ENCODE results near the gene CERS6. TPM values are rescaled to one million over a fixed set of nuclear protein-coding genes. Genes with fewer than 3 reads are reported as not detected.

The CERS6 gene
- total and polyA plus RNA-seq, 2 experiments from 2014 or later, result 7.4 to 35.0 TPM

DNA sequence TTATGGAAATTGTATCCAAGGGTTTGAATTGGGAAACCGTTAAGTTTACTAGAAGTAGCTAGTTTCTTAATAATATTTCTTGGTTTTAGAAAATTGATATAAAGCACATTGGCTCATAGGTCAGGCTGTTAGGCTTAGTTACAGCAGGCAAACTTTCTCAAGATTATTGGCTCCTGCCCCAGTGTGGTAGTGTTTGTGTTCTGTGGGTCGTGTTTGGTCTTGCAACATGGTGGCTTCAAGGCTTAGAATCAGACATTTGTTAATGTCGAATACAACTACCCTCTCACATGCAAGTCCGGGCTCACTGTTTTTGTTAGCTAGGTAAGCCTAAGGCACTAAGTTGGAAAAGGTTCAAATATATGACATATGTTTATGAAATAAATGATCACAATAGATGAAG, 19.6 kb downstream of the CERS6 start:
- TF ChIP-seq CTCF (conservative IDR thresholded peaks at IDR 0.05; ENCODE audit: low read depth in 2 of 2) (no peak), STAT1 (IDR thresholded peaks at IDR 0.05; ENCODE audit: unreplicated experiment) (no peak), ETS1 (IDR thresholded peaks at IDR 0.05) (no peak), NANOG (IDR thresholded peaks at IDR 0.05; ENCODE audit: borderline replicate concordance) (no peak), JUNB (IDR thresholded peaks at IDR 0.05; ENCODE audit: unreplicated experiment) (no peak), EZH2phosphoT487 (IDR thresholded peaks at IDR 0.05; ENCODE audit: unreplicated experiment) (no peak), ZNF114 (CRISPR knock-in tag; IDR thresholded peaks at IDR 0.05) (no peak)
- TF ChIP-seq, protein P1, sequence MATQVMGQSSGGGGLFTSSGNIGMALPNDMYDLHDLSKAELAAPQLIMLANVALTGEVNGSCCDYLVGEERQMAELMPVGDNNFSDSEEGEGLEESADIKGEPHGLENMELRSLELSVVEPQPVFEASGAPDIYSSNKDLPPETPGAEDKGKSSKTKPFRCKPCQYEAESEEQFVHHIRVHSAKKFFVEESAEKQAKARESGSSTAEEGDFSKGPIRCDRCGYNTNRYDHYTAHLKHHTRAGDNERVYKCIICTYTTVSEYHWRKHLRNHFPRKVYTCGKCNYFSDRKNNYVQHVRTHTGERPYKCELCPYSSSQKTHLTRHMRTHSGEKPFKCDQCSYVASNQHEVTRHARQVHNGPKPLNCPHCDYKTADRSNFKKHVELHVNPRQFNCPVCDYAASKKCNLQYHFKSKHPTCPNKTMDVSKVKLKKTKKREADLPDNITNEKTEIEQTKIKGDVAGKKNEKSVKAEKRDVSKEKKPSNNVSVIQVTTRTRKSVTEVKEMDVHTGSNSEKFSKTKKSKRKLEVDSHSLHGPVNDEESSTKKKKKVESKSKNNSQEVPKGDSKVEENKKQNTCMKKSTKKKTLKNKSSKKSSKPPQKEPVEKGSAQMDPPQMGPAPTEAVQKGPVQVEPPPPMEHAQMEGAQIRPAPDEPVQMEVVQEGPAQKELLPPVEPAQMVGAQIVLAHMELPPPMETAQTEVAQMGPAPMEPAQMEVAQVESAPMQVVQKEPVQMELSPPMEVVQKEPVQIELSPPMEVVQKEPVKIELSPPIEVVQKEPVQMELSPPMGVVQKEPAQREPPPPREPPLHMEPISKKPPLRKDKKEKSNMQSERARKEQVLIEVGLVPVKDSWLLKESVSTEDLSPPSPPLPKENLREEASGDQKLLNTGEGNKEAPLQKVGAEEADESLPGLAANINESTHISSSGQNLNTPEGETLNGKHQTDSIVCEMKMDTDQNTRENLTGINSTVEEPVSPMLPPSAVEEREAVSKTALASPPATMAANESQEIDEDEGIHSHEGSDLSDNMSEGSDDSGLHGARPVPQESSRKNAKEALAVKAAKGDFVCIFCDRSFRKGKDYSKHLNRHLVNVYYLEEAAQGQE (IDR thresholded peaks at IDR 0.05; ENCODE audit: unreplicated experiment), result no peak
- TF ChIP-seq, protein P2, sequence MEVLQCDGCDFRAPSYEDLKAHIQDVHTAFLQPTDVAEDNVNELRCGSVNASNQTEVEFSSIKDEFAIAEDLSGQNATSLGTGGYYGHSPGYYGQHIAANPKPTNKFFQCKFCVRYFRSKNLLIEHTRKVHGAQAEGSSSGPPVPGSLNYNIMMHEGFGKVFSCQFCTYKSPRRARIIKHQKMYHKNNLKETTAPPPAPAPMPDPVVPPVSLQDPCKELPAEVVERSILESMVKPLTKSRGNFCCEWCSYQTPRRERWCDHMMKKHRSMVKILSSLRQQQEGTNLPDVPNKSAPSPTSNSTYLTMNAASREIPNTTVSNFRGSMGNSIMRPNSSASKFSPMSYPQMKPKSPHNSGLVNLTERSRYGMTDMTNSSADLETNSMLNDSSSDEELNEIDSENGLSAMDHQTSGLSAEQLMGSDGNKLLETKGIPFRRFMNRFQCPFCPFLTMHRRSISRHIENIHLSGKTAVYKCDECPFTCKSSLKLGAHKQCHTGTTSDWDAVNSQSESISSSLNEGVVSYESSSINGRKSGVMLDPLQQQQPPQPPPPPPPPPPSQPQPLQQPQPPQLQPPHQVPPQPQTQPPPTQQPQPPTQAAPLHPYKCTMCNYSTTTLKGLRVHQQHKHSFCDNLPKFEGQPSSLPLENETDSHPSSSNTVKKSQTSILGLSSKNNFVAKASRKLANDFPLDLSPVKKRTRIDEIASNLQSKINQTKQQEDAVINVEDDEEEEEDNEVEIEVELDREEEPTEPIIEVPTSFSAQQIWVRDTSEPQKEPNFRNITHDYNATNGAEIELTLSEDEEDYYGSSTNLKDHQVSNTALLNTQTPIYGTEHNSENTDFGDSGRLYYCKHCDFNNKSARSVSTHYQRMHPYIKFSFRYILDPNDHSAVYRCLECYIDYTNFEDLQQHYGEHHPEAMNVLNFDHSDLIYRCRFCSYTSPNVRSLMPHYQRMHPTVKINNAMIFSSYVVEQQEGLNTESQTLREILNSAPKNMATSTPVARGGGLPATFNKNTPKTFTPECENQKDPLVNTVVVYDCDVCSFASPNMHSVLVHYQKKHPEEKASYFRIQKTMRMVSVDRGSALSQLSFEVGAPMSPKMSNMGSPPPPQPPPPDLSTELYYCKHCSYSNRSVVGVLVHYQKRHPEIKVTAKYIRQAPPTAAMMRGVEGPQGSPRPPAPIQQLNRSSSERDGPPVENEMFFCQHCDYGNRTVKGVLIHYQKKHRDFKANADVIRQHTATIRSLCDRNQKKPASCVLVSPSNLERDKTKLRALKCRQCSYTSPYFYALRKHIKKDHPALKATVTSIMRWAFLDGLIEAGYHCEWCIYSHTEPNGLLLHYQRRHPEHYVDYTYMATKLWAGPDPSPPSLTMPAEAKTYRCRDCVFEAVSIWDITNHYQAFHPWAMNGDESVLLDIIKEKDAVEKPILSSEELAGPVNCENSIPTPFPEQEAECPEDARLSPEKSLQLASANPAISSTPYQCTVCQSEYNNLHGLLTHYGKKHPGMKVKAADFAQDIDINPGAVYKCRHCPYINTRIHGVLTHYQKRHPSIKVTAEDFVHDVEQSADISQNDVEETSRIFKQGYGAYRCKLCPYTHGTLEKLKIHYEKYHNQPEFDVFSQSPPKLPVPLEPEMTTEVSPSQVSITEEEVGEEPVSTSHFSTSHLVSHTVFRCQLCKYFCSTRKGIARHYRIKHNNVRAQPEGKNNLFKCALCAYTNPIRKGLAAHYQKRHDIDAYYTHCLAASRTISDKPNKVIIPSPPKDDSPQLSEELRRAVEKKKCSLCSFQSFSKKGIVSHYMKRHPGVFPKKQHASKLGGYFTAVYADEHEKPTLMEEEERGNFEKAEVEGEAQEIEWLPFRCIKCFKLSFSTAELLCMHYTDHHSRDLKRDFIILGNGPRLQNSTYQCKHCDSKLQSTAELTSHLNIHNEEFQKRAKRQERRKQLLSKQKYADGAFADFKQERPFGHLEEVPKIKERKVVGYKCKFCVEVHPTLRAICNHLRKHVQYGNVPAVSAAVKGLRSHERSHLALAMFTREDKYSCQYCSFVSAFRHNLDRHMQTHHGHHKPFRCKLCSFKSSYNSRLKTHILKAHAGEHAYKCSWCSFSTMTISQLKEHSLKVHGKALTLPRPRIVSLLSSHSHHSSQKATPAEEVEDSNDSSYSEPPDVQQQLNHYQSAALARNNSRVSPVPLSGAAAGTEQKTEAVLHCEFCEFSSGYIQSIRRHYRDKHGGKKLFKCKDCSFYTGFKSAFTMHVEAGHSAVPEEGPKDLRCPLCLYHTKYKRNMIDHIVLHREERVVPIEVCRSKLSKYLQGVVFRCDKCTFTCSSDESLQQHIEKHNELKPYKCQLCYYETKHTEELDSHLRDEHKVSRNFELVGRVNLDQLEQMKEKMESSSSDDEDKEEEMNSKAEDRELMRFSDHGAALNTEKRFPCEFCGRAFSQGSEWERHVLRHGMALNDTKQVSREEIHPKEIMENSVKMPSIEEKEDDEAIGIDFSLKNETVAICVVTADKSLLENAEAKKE (CRISPR knock-in tag; IDR thresholded peaks at IDR 0.05), result no peak
- no peaks in the 10 kb centered on the region for H3K36me3 ChIP-seq (ENCODE audit: insufficient read depth)
- peaks cover 97% of the 10 kb centered on the region for H3K79me2 ChIP-seq (replicated peaks; ENCODE audit: insufficient read depth)
- H3K4me1 ChIP-seq (ENCODE audit: insufficient read depth), result peaks cover 33% of the 10 kb centered on the region
- H3K27me3 ChIP-seq (ENCODE audit: insufficient read depth), result no peaks in the 10 kb centered on the region
- H3K4me3 ChIP-seq, result no peak overlapping the region
- DNase-seq (ENCODE audit: low spot score) (no peak), ATAC-seq (no peak)
- no peaks in the 10 kb centered on the region for H3F3A ChIP-seq (replicated peaks; ENCODE audit: low read depth)
- Mint-ChIP-seq H3K4me3 (no peak overlapping the region), H3K36me3 (ENCODE audit: low read depth) (no peaks in the 10 kb centered on the region), H3K9me3 (no peaks in the 10 kb centered on the region), H3K27me3 (ENCODE audit: insufficient read depth, low read depth, poor library complexity) (peaks cover 2% of the 10 kb centered on the region), H3K4me1 (peaks cover 43% of the 10 kb centered on the region), H3K27ac (no peak overlapping the region)
- H4K20me1 ChIP-seq (replicated peaks; ENCODE audit: insufficient read depth), result peaks cover 14% of the 10 kb centered on the region
- H2AFZ ChIP-seq, result no peak overlapping the region
- H3K9me2 ChIP-seq (ENCODE audit: insufficient read depth), result no peaks in the 10 kb centered on the region
- H3K27ac ChIP-seq (ENCODE audit: low read depth), result no peak overlapping the region
- H3K4me2 ChIP-seq, result no peak overlapping the region
